GM23248 (cell line): ENCODE data around the gene CLEC18B. TPM values are rescaled to one million over a fixed set of nuclear protein-coding genes. Genes with fewer than 3 reads are reported as not detected.
"Not testable (repeated sequence)": the region's sequence is repeated elsewhere in the genome, so short reads cannot be mapped to it uniquely, and the experiment has no call there.

Source experiments
- DNase-seq: peaks from one replicate; pipeline ENCODE4 v3.0.0-alpha.2; 2015
- H2AFZ ChIP-seq: fragments of 200-600 bp; sonication (generic); 2 replicates; pipeline ENCODE4 v1.6.1; 2016; ENCODE audit warnings: antibody characterized with exemption
- H3F3A ChIP-seq: fragments of 200-600 bp; sonication (generic); 2 replicates; pipeline ENCODE4 v1.6.1; 2016; ENCODE audit warnings: mild to moderate bottlenecking, antibody characterized with exemption, mixed run types; ENCODE audit not compliant: insufficient read depth
- H3K27ac ChIP-seq: fragments of 200-600 bp; sonication (generic); 2 replicates; pipeline ENCODE4 v1.5.1; 2016; ENCODE audit warnings: mild to moderate bottlenecking
- H3K27me3 ChIP-seq: fragments of 200-600 bp; sonication (generic); replicated peaks from 2 replicates; pipeline ENCODE4 v1.6.1; 2016; ENCODE audit warnings: mild to moderate bottlenecking; ENCODE audit not compliant: insufficient read depth
- H3K36me3 ChIP-seq: fragments of 200-600 bp; sonication (generic); 2 replicates; pipeline ENCODE4 v1.6.1; 2016; ENCODE audit warnings: low read depth, mild to moderate bottlenecking
- H3K4me1 ChIP-seq: fragments of 200-600 bp; sonication (generic); 2 replicates; pipeline ENCODE4 v1.6.1; 2016; ENCODE audit warnings: mild to moderate bottlenecking; ENCODE audit not compliant: insufficient read depth
- H3K4me2 ChIP-seq: fragments of 200-600 bp; sonication (generic); one replicate; pipeline ENCODE4 v1.6.1; 2016; ENCODE audit warnings: mild to moderate bottlenecking; ENCODE audit not compliant: unreplicated experiment
- H3K4me3 ChIP-seq: fragments of 200-600 bp; sonication (generic); 2 replicates; pipeline ENCODE4 v1.5.1; 2016; ENCODE audit warnings: mild to moderate bottlenecking
- H3K79me2 ChIP-seq: fragments of 200-600 bp; sonication (generic); 2 replicates; pipeline ENCODE4 v1.6.1; 2016; ENCODE audit warnings: mild to moderate bottlenecking; ENCODE audit not compliant: insufficient read depth
- H3K9ac ChIP-seq: fragments of 200-600 bp; sonication (generic); 2 replicates; pipeline ENCODE4 v1.6.1; 2016; ENCODE audit warnings: mild to moderate bottlenecking
- H3K9me2 ChIP-seq: fragments of 200-600 bp; sonication (generic); 2 replicates; pipeline ENCODE4 v1.6.1; 2016; ENCODE audit warnings: mixed run types, mild to moderate bottlenecking, moderate library complexity; ENCODE audit not compliant: insufficient read depth
- H3K9me3 ChIP-seq: fragments of 200-600 bp; sonication (generic); one replicate; pipeline ENCODE4 v1.6.1; 2017; ENCODE audit warnings: low read depth
- H4K20me1 ChIP-seq: fragments of 200-600 bp; sonication (generic); 2 replicates; pipeline ENCODE4 v1.6.0; 2016; ENCODE audit not compliant: insufficient read depth
- EZH2 ChIP-seq: fragments of 200-600 bp; sonication (generic); IDR thresholded peaks from 2 replicates; pipeline ENCODE4 v1.6.1; 2018; ENCODE audit warnings: antibody characterized with exemption, mild to moderate bottlenecking; ENCODE audit not compliant: insufficient read depth, poor library complexity, severe bottlenecking
- EZH2phosphoT487 ChIP-seq: fragments of 200-600 bp; sonication (generic); IDR thresholded peaks from 2 replicates; pipeline ENCODE4 v1.6.1; 2018; ENCODE audit warnings: antibody characterized with exemption, moderate library complexity, mild to moderate bottlenecking, low read depth; ENCODE audit not compliant: insufficient read depth
- whole genome bisulfite sequencing, 2 experiments: methylation state at CpG; one replicate each; pipeline ENCODE4 v1.1.6; 2015 to 2017; ENCODE audit warnings: low lambda C conversion rate in 2 of 2, low coverage in 1 of 2; ENCODE audit errors: missing lambda C conversion rate in 2 of 2; 5-methylcytosine and 5-hydroxymethylcytosine counted together
- in situ Hi-C: fragments of 300-500 bp; cut with MboI; formaldehyde crosslinking; loops from 2 replicates; pipeline ENCODE4 v1.15.0; 2020
- polyA plus RNA-seq: library from polyadenylated mRNA; unstranded; fragments of >200 nt; fragmentation: Nextera tagmentation; extraction: Ambion mirVana; gene quantifications from 2 replicates; pipeline ENCODE4 v1.2.1, GENCODE V29; 2016
- total RNA-seq: library from RNA; depleted of rRNA; stranded (reverse); fragments of >200 nt; shearing (Covaris generic); gene quantifications from 2 replicates; pipeline ENCODE4 v1.2.3, GENCODE V29; 2014

The CLEC18B gene
- total and polyA plus RNA-seq, 2 experiments from 2014 or later = 0.22 TPM; not detected in 1

DNA sequence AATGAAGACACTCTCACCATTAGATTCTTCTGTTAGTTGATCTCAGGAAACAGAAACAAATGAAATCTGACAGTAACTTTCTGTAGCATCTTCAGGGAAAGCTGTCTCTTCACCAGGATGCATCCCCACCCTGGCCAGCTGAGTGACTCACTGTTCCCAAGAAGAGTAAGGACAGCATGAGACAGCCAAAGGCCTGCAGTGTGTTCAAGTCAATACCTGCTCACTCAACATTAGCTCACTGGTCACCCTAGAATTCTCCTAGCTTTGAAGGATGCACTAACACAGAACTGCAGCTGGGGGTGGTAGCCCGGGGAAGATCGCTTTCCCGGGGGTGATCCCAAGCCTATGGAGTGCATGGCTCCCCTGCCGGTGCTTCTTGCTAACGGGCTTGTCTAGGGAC is 28.2 kb upstream of the CLEC18B start:
- no peaks in the 10 kb centered on the region for H3K9me3 ChIP-seq
- in situ Hi-C loops = no loop called here
- peak overlapping the region; percentile 85 for H3K27ac ChIP-seq
- peaks cover 11% of the 10 kb centered on the region for H3K79me2 ChIP-seq
- H3K36me3 ChIP-seq = 0 out of 2 replicates have a peak, but pooled peaks cover 9% of the 10 kb centered on the region
- no peaks in the 10 kb centered on the region for H3K27me3 ChIP-seq
- 0 out of 2 replicates have a peak overlapping the region, but pooled peaks have one; percentile 11 for H2AFZ ChIP-seq
- H3K9me2 ChIP-seq = no peaks in the 10 kb centered on the region
- H3K4me3 ChIP-seq = peak overlapping the region; percentile 3; the same call in 1 of the 2 replicates
- H3K4me1 ChIP-seq = peaks cover 26% of the 10 kb centered on the region
- 46 to 56% methylated on average over 5 of the region's 5 CpGs for WGBS, 2 experiments
- no peaks in the 10 kb centered on the region for H4K20me1 ChIP-seq
- peak overlapping the region; percentile 54 for H3K9ac ChIP-seq
- H3F3A ChIP-seq = peaks cover 38% of the 10 kb centered on the region
- H3K4me2 ChIP-seq = peak overlapping the region; percentile 40
- DNase-seq = peak; percentile 88
- TF ChIP-seq EZH2phosphoT487 (no peak), EZH2 (no peak)

- Histone ChIP-seq H3K9me2 (no peaks in the 10 kb centered on the region), H3K4me2 (peak overlapping the region; percentile 40), H3K4me1 (peaks cover 26% of the 10 kb centered on the region), H3K79me2 (peaks cover 11% of the 10 kb centered on the region), H2AFZ (0 out of 2 replicates have a peak overlapping the region, but pooled peaks have one; percentile 11), H3K4me3 (0 out of 2 replicates have a peak overlapping the region, but pooled peaks have one; percentile 3), H3K36me3 (0 out of 2 replicates have a peak, but pooled peaks cover 9% of the 10 kb centered on the region), H3K9me3 (no peaks in the 10 kb centered on the region), H3K27ac (peak overlapping the region; percentile 85), H4K20me1 (no peaks in the 10 kb centered on the region), H3F3A (peaks cover 38% of the 10 kb centered on the region), H3K9ac (peak overlapping the region; percentile 54), H3K27me3 (no peaks in the 10 kb centered on the region)
- peak; percentile 95 for DNase-seq
- no peak for TF ChIP-seq EZH2
- no peak for TF ChIP-seq EZH2phosphoT487
- WGBS, 2 experiments = 38 to 43% methylated on average over 8 of the region's 8 CpGs
- in situ Hi-C loops = no loop called here
Observed at GRCh38 chr16:74448990-74449389, 27.7 kb upstream of the CLEC18B start.

- Histone ChIP-seq H3F3A (peaks cover 34% of the 10 kb centered on the region), H3K9me2 (no peaks in the 10 kb centered on the region), H3K4me3 (no peak overlapping the region), H3K79me2 (peaks cover 11% of the 10 kb centered on the region), H3K9me3 (no peaks in the 10 kb centered on the region), H3K4me1 (peaks cover 26% of the 10 kb centered on the region), H3K9ac (no peak overlapping the region), H2AFZ (no peak overlapping the region), H3K27ac (0 out of 2 replicates have a peak overlapping the region, but pooled peaks have one; percentile 85), H3K4me2 (no peak overlapping the region), H4K20me1 (no peaks in the 10 kb centered on the region), H3K36me3 (no peaks in the 10 kb centered on the region), H3K27me3 (no peaks in the 10 kb centered on the region)
- no peak for DNase-seq
- no peak for TF ChIP-seq EZH2
- TF ChIP-seq EZH2phosphoT487 = no peak
- in situ Hi-C loops = no loop called here
- WGBS, 2 experiments = 93 to 94% methylated on average over 5 of the region's 5 CpGs
Observed at GRCh38 chr16:74447578-74447977, 26.3 kb upstream of the CLEC18B start.

- in situ Hi-C loops = no loop called here
- TF ChIP-seq EZH2 (no peak), EZH2phosphoT487 (no peak)
- H3K79me2 ChIP-seq = peaks cover 11% of the 10 kb centered on the region
- H3K9ac ChIP-seq = no peak overlapping the region
- H3K36me3 ChIP-seq = 0 out of 2 replicates have a peak, but pooled peaks cover 5% of the 10 kb centered on the region
- peaks cover 34% of the 10 kb centered on the region for H3F3A ChIP-seq
- no peaks in the 10 kb centered on the region for H3K9me2 ChIP-seq
- H3K4me3 ChIP-seq = no peak overlapping the region
- no peak overlapping the region for H2AFZ ChIP-seq
- peaks cover 26% of the 10 kb centered on the region for H3K4me1 ChIP-seq
- H3K4me2 ChIP-seq = no peak overlapping the region
- DNase-seq = no peak
- no peak overlapping the region for H3K27ac ChIP-seq
- H3K9me3 ChIP-seq = no peaks in the 10 kb centered on the region
- no peaks in the 10 kb centered on the region for H3K27me3 ChIP-seq
- 96 to 98% methylated on average over 8 of the region's 8 CpGs for WGBS, 2 experiments
- H4K20me1 ChIP-seq = no peaks in the 10 kb centered on the region
Observed at GRCh38 chr16:74446866-74447265, 25.6 kb upstream of the CLEC18B start.

GRCh38 chr16:74443624-74444346 is 22.5 kb upstream of the CLEC18B start:
- H3K79me2 ChIP-seq = peaks cover 11% of the 10 kb centered on the region
- in situ Hi-C loops, H3K27me3 ChIP-seq, H3F3A ChIP-seq, H3K36me3 ChIP-seq, H3K27ac ChIP-seq, H2AFZ ChIP-seq, H3K9me3 ChIP-seq, H4K20me1 ChIP-seq, H3K4me1 ChIP-seq, DNase-seq, H3K4me2 ChIP-seq, H3K9me2 ChIP-seq, H3K9ac ChIP-seq, H3K4me3 ChIP-seq: not testable (repeated sequence)
- 97 to 98% methylated on average over 13 of the region's 13 CpGs for WGBS, 2 experiments
